Stimulated activated CD8-positive, alpha-beta memory T cell treated with anti-CD3 and anti-CD28 coated beads, Interleukin-12 subunit alpha, Interleukin-12 subunit beta, amount 100 ng/mL, for 1 hour (primary cell): ENCODE data around the gene PRKD3.

Experiments used
- DNase-seq: peaks from one replicate; pipeline ENCODE4 v3.0.0-alpha.2; 2020; ENCODE audit warnings: low read depth

The PRKD3 gene

GRCh38 chr2:37343537-37344434, 19.2 kb upstream of the PRKD3 start:
- no peak for DNase-seq

DNA sequence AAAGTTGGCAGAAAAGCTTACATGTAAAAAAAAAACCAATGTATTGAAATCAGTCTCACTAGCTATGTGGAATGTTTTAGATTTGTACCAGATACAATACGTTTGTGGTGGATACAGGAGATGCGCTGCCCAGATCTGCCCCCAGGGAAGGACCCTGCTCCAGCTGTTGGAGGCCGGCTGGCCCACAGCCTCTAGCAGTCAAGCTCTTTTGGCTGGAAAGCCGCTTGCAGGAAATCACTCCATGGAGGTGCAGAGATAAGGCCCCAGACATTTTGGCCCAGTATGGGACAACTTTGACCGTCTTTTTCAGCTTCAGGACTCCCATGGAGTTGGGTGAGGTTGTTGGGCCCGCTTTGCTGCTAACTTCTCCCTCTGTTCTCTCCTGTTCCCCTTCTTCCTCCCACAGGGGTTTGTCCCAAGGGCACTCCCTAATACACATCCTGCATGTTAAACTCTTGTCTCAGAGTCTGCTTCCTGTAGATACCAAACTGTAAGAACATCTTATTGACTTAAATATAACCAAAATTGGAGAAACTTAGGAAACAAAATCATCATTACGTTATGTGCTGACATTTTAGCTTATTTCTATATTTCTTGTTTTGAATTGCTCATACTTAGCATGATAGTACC, 18.1 kb upstream of the PRKD3 start:
- no peak for DNase-seq

- no peak for DNase-seq
These were observed 16.0 kb upstream of the PRKD3 start for GRCh38 chr2:37340637-37341036.

- DNase-seq: no peak
These were observed 14.3 kb upstream of the PRKD3 start for GRCh38 chr2:37338933-37339332.

- no peak for DNase-seq
These were observed 13.1 kb upstream of the PRKD3 start for GRCh38 chr2:37337620-37338280.

GRCh38 chr2:37335604-37336003, 11.0 kb upstream of the PRKD3 start:
- DNase-seq: no peak

DNA sequence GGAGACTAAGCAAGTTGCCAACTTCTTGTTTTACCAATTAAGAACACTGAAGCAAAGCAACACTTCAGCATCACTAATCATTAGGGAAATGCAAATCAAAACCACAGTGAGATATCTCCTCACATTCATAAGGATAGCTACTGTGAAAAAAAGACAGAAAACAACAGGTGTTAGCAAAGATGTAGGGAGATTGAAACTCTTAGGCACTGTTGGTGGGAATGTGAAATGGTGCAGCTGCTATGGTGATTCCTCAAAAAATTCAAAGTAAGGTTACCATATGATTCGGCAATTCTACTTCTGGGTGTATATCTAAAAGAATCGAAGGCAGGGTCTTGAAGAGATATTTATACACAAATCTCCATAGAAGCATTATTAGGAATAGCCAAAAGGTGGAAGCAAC, 8.6 kb upstream of the PRKD3 start:
- DNase-seq: no peak

- no peak for DNase-seq
These were observed 7.9 kb upstream of the PRKD3 start for GRCh38 chr2:37332560-37332959.

DNA sequence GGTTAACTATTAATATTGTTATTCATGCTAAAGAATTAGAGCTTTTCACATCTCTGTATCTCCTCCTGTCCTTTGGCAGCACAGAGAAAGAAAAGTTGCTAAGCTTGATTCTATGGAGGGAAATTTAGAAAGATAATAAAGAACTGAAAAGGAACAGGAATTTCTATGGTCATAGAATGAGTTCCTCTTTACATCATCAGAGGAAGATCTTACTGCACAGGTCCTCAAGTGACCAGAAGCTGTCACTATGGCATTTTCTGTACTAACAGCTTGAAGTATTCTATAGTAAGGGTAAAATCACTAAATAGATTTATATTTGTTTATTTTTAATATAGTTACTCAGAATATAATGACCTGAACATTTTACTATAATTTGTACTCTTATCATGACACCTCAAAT, 6.0 kb upstream of the PRKD3 start:
- no peak for DNase-seq

GRCh38 chr2:37326866-37327634, 2.4 kb upstream of the PRKD3 start:
- DNase-seq: no peak

DNA sequence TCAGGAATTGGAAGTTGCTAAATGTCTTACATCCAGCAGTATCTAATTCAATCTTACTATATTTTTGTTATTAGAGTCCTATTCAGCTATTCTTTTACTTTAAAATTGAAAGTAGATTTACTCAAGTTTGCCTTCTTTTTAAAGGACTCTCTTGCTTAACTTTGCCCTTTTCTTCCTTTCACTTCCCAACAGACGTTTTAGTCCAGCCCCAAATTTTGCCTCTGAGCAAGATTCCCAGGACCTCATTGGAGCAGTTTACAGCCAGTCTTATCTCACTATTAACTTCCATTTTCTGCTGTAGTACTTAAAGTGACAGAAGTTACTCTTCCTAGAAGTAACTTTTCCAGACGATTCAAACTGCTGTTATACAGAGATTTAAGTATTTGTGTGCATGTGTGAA, 1.7 kb upstream of the PRKD3 start:
- DNase-seq: no peak

- DNase-seq: no peak
These were observed 1.0 kb upstream of the PRKD3 start for GRCh38 chr2:37325625-37326071.

- peak; percentile 54 for DNase-seq
These were observed 172 bp downstream of the PRKD3 start for GRCh38 chr2:37324536-37324785.

DNA sequence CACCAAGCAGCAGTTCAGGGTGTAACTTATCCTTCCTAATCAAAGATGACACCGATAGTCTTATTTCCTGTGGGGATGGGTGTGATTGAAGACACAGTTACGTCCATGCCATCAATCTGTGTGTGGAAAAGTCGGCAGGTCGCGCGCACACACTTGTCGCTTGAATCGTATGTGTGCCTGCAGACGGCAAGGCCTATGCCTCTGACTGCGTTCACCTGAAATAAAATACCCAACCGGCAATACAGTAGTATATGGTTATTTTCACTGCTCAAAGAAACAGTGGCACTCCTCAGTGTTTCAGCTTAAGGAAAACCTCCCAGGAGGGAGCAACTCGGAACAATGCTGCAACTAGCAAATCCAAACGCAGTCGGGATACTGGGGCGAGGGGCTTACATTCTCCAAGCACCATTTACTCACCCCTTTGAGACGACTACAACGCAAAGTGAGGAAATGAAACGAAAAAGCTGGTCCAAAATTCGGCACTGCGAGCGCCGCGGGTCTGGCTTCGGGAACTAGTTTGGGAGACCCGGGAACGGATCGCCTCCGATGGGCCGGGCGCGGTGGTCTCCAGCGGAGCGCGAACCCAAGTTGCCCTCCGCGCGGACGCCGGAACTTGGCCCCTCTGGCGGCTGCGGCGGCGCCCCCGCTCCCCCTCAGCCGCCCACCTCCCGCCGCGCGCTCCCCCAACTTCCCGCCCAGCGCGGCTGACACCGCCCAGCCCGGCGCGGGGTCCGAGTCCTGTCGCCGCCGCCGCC, 675 bp downstream of the PRKD3 start:
- no peak for DNase-seq

GRCh38 chr2:37323176-37323780, 1.4 kb downstream of the PRKD3 start:
- DNase-seq: no peak

GRCh38 chr2:37322368-37322767, 2.3 kb downstream of the PRKD3 start:
- no peak for DNase-seq

GRCh38 chr2:37321029-37321682, 3.5 kb downstream of the PRKD3 start:
- no peak for DNase-seq

DNA sequence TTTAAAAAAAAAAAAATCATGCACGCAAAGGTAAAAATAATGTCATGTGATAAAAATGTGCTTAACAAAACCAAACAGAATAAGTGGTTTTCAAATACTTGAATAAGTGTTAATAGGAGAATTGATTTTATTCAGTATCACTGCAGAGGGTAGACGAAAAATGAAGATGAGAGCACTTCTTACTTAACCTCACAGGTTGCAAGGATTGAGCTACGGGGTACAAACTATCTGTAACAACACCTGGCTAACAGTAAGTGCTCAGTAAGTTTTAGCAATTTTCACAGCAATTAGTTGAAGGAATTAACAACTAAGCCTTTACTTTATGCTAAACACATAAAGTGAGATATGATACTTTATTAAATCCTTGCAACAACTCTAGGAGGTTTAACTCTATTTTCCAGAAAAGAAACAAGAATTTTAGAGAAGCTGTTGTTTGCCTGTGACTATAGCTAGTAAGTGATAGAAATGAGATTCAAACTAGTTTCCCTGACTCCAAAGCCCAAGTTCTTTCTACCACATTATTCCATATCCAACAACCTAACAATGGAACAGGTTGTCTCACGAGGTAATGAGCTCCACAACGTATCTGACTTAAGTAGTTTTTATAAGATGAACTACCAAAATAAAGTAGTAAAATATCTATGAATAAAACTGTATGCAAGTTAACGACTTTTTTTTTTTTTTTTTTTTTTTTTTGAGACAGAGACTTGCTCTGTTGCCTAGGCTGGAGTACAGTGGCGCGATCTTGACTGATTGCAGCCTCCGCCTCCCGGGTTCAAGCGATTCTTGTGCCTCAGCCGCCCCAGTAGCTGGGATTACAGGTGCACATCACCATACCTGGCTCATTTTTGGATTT, 4.7 kb downstream of the PRKD3 start:
- no peak for DNase-seq

GRCh38 chr2:37318401-37318800, 6.2 kb downstream of the PRKD3 start:
- DNase-seq: no peak

DNA sequence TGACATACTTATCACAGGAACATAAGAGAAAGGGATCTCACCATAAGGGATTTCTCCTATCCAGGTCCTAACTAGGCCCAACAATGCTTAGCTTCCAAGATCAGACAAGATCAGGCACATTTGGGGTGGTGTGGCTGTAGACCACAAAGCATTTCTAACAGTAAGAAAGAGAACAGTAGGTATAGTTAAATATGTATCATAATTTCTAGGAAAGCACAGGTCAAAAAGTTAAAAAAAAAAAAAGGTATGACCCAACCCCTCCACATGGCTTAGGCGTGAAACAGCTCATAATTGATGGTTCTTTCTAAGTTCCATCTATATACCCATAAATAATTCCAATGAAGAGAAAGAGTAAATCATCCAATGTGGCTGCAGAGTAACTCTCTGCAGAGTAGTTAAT, 6.9 kb downstream of the PRKD3 start:
- DNase-seq: no peak
